ENCODE results near the gene PSMB11.

The PSMB11 gene

DNA sequence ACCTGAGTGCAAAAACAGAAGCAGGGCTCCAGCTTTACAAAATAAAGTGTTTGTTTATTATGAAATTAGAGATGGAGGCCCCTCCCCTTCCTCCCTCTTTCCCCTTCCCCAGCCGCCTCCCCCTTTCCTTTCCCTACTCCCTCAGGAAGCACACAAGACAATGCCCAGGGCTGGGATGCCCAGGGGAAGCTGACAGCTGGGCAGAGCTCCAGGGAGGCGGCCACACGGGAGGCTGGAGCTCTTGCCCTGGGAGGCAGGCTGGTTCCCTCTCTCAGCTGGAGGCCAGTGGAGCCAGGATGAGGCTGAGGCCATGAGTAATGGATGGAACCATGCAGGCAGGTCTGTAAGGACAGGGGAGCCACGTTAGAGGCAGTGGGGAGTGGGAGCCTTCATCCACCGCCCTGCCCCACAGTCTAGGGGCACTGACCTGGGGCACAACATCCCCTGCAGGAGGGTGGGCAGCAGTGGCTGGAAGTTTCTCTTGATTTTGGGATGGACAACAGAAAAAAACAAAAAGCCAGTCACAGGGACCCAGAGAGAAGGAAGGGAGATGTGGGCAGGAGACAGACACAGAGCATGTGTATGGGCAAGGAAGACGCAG, 5.1 kb downstream of the PSMB11 start:
- TF ChIP-seq EZH2phosphoT487 (IDR thresholded peaks at IDR 0.05; ENCODE audit: low read depth) (no peak), CTCF (IDR thresholded peaks at IDR 0.05; ENCODE audit: low read depth, low read length) (no peak)
- no peaks in the 10 kb centered on the region for H3K9me3 ChIP-seq (ENCODE audit: insufficient read depth, low read length)
- H3K27me3 ChIP-seq (ENCODE audit: low read depth, low read length) = no peaks in the 10 kb centered on the region
- no peaks in the 10 kb centered on the region for H3K4me1 ChIP-seq (ENCODE audit: low read length)
- H2AFZ ChIP-seq (ENCODE audit: low read depth, low read length) = no peak overlapping the region
- no peaks in the 10 kb centered on the region for H3K36me3 ChIP-seq (replicated peaks; ENCODE audit: low read depth, low read length)
- H3K79me2 ChIP-seq (ENCODE audit: low read length) = no peaks in the 10 kb centered on the region
- H4K20me1 ChIP-seq (ENCODE audit: insufficient read depth, low read length) = no peaks in the 10 kb centered on the region
- no peak overlapping the region for H3K4me2 ChIP-seq (ENCODE audit: low read length)
- no peak overlapping the region for H3K27ac ChIP-seq (ENCODE audit: low read length)
- H3K9ac ChIP-seq (ENCODE audit: low read length) = no peak overlapping the region
- H3K4me3 ChIP-seq (ENCODE audit: low read length) = no peak overlapping the region

DNA sequence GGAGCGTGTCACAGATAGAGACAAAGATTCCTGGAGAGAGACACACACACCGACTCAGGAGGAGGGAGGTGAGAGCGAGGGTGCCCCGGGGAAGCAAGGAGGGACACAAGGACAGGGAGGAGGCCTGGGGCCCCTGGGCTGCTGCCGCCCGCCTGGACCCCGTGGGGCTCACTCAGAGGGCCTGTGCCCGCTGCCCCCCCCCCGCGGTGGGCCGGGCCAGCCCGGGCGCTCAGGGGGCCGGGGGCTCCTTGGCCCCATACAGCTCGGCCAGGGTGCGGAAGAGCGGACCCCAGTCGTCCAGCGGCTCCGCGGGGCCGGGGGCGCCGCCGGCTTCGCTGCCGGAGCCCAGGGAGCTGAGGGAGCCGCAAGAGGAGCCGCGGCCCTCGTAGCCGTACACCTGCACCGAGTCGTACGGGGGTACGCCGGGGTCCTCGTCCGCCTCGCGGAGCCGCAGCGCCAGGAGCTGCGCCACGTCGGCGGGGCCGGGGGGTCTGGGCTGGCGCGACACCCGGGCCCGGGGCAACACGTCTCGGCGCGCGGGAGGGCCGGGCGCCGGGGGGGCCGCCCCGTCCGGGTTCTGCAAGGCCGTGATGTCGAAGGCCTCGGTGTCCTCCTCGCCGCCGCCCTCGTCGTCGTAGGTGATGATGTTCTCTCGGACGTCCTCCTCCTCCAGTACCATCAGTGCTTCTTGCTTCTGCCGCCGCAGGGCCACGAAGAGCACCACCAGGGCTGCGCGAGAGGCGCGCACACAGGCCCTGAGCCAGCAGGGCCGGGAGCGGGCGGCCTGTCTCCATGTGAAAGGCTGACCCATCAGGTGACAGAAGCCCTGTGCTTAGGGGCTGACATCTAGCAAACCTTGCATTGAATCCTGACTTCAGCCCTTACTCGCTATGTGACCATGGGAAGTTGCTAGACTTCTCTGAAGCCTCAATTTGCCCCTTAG, 6.0 kb downstream of the PSMB11 start:
- no peak for TF ChIP-seq CTCF (IDR thresholded peaks at IDR 0.05; ENCODE audit: low read depth, low read length)
- TF ChIP-seq EZH2phosphoT487 (IDR thresholded peaks at IDR 0.05; ENCODE audit: low read depth) = no peak
- no peaks in the 10 kb centered on the region for H3K36me3 ChIP-seq (replicated peaks; ENCODE audit: low read depth, low read length)
- H3K27ac ChIP-seq (ENCODE audit: low read length) = no peak overlapping the region
- no peaks in the 10 kb centered on the region for H3K27me3 ChIP-seq (ENCODE audit: low read depth, low read length)
- no peak overlapping the region for H3K9ac ChIP-seq (ENCODE audit: low read length)
- no peaks in the 10 kb centered on the region for H4K20me1 ChIP-seq (ENCODE audit: insufficient read depth, low read length)
- H3K4me1 ChIP-seq (ENCODE audit: low read length) = no peaks in the 10 kb centered on the region
- H3K9me3 ChIP-seq (ENCODE audit: insufficient read depth, low read length) = no peaks in the 10 kb centered on the region
- no peaks in the 10 kb centered on the region for H3K79me2 ChIP-seq (ENCODE audit: low read length)
- no peak overlapping the region for H3K4me2 ChIP-seq (ENCODE audit: low read length)
- no peak overlapping the region for H3K4me3 ChIP-seq (ENCODE audit: low read length)
- H2AFZ ChIP-seq (ENCODE audit: low read depth, low read length) = no peak overlapping the region

DNA sequence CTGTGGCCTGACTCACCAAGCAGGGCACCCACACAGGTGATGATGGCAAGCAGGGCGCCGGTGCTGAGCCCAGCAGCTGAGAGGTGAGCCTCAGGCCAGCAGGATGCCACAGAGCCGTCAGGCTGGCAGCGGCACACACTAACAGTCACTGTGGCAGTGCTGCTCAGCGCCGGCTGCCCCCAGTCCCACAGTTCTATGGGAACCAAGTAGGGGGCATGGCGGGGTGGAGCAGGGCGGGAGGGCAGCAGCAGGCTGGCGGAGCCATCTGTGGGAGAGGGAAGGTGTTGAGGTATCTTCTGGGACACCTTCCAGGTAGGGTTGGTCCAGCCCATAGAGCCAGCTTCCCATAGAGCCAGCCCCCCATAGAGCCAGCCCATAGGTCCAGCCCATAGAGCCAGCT, 7.0 kb downstream of the PSMB11 start:
- Histone ChIP-seq H3K27ac (ENCODE audit: low read length) (no peak overlapping the region), H3K4me2 (ENCODE audit: low read length) (no peak overlapping the region), H2AFZ (ENCODE audit: low read depth, low read length) (no peak overlapping the region), H3K4me1 (ENCODE audit: low read length) (no peaks in the 10 kb centered on the region), H4K20me1 (ENCODE audit: insufficient read depth, low read length) (no peaks in the 10 kb centered on the region), H3K9ac (ENCODE audit: low read length) (no peak overlapping the region), H3K36me3 (replicated peaks; ENCODE audit: low read depth, low read length) (no peaks in the 10 kb centered on the region), H3K27me3 (ENCODE audit: low read depth, low read length) (no peaks in the 10 kb centered on the region), H3K4me3 (ENCODE audit: low read length) (no peak overlapping the region), H3K9me3 (ENCODE audit: insufficient read depth, low read length) (no peaks in the 10 kb centered on the region), H3K79me2 (ENCODE audit: low read length) (no peaks in the 10 kb centered on the region)
- TF ChIP-seq CTCF (IDR thresholded peaks at IDR 0.05; ENCODE audit: low read depth, low read length) (no peak), EZH2phosphoT487 (IDR thresholded peaks at IDR 0.05; ENCODE audit: low read depth) (no peak)
